Stimulated activated CD4-positive, alpha-beta T cell treated with anti-CD3 and anti-CD28 coated beads, Interleukin-12 subunit alpha, Interleukin-12 subunit beta, amount 100 ng/mL, for 4 hours (primary cell): ENCODE measurements around the gene PSMC3.
A peak's percentile ranks its signal among the peaks of the same experiment; 100 is the strongest.

Source experiments
- DNase-seq: peaks from one replicate; pipeline ENCODE4 v3.0.0-alpha.2; 2020

The PSMC3 gene

DNA sequence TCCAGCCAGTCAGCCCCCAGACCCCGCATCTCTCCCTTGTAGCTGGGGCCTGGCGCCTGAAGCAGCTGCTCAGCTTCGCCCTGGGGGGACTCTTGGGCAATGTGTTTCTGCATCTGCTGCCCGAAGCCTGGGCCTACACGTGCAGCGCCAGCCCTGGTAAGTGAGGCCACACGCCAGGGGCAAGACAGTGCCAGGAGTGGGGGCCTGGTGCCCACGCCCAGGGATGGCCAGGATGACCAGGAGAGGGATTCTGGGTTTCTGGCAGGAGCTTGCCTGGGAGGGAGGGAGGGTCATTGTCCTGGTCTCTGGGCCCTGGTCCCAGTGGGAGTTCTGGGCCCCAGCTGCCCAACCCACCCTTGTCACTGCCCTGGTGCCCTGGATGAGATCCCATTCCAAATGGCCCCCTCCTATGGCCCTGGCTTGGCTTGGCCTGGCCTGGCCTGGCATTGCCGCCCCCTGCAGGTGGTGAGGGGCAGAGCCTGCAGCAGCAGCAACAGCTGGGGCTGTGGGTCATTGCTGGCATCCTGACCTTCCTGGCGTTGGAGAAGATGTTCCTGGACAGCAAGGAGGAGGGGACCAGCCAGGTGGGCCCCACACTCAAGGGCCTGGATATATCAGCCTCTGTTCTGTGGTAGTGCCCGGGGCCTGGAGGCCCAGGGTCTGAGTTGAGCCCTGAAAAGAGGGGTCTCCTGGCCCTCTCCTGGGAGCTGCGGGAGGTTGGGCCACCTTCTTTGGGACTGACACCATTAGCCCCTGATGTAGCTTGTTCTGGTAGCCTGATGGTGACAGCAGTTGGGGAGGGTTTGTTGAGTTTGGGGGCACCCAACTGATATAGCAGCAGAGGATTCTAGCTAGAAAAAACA, 14.1 kb downstream of the PSMC3 start:
- peak; percentile 61 for DNase-seq

DNA sequence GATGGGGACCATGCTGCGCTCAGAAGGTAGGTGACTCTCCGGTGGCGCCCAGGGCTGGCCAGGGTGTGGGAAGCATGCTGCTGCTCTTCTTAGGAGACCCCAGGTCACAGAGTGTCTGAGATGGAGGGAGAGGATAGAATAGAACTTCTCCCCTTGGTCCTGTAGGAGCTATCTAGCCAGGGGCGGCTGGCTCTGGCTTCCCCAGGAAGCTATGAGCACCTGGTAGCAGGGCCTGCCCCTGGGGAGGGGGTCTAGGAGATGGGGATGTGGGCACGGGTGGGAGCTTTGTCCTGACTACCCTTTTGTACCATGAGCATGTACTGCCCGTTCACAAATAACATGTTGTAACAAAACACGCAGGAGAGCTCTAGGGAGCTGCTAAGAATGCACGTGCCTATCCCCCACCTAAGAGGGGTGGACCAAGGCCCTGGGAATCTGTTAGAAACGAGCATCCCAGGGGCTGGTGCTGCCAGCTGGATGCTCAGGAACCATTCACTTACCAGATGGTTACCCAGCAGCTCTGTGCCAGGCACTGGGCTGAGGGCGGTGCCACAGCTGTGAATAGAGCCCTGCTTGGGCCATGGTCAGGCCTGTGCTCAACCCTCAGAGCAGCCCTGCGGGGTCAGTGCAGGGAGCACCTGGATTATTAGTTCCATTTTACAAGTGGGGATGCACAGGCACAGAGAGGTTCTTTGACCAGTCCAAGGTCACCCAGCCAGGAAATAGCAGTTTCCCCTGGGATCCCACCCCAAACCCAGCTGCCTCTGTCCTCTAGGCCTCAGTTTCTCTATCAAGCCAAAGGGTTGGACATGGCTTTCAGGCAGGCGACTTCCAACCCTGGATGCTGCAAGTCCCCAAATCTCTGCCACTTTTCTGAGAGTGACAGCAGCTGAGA, 15.6 kb downstream of the PSMC3 start:
- no peak for DNase-seq

DNA sequence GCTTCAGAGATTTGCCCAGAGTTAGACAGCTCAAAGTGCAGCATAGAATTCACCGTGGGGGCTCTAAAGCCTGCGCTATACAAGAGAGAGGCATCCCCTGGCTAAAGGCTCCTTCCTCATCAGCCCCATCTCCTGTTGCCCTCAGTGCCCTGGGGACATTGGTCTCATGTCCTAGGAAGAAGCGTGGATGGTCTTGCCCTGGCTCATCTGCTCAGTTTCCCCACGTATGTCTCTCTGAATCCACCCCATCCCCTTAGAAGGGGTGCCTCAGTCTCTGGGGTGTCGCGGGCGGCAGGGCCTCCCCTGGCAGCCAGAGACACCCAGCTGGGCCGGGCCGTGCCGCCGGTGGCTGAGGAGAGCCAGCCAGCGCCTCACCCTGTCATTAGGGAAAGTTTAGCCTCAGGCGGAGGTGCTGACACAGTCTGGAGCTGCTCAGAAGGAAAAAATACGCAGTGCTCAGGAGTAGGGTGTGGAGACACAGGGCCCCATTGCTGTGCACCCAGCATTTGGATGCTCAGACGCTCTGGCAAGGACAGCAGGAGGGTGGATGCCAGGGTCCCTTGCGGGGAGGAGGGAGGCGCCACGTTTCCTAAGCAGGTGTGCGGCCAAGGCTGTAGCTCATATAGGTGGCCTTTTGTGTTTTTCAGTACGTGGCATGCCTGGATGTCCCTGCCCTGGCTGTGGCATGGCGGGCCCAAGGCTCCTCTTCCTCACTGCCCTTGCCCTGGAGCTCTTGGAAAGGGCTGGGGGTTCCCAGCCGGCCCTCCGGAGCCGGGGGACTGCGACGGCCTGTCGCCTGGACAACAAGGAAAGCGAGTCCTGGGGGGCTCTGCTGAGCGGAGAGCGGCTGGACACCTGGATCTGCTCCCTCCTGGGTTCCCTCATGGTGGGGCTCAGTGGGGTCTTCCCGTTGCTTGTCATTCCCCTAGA, 16.5 kb downstream of the PSMC3 start:
- DNase-seq = no peak

DNA sequence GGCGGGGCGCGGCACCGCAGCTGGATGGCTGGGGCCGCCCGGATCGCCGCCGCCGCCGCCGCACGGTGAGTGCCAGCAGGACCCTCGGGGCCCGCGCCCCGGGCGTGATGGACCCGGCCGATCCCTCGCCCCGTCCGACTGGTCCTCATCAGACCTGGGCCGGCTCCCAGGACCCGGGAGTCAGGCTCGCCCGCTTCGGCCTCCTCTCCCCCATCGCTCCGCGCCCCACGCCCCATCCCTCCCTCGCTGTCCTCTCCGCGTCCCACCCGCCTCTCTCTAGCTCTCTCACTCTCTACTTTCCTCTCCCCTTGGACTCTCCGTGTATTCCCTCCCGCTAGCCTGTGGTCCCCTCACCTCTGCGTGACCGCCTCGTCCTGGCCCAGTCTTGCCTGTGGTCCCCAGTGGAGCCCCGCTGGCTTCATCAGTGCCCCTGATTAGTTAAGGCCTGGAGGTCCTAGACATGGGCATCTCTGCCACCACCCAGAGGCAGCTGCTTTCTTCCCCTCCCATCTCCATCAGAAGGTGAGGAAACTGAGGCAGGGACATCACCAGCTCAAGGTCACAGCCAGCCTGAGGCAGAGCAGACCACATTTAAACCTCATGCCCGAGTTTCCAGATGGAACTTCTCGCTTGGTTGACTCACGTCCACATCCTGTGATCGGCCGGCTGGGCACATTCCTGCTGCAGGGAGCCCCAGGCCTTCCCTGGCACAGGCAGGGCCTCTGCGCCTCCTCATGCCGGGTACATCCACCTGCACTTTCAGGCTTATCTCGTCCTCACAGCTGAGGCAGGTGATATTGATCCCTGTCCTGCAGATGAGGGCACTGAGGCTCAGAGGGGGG, 17.4 kb downstream of the PSMC3 start:
- no peak for DNase-seq

DNA sequence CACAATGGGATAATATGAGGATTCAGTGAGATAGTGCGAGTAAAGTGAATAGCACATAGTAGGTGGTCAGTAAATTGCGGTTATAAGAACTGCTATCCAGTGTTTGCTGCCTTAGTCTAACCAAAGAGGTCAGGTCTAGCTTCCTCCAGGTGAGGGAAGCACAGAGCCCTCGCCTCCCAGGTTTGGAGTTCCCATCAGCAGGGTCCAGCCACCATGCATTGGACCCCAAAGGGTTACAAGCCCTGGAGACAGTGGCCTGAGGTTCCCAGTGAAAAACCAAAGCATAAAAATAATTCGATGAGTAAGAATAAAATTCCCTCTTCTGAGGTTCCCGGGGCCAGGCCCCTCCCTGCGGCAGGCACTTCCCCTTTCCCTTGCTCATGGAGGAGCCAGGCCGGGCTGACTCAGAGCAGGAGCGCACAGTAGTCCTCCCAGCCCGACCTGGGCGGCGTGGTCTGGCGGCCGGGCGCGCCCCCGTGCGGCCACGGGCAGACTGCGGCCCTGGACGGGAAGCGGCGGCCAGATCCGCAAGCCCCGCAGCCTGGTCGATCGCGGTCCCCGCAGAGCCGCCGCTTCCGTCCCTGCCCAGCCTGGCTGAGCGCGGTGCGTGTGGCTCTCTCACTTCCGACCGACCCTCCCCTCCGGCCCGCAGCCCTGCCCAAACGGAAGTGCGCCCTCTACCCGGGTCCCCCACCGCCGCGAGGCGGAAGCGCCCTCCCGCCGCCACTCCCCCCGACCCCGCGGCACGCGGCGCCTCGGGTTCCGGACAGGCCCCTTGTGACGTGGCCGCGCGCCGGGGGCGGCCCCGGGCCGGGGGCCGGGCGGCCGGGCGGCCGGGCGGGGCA, 18.3 kb downstream of the PSMC3 start, which contains the start of gene SLC39A13:
Gene SLC39A13 (plus strand): TSS at position 845 of the 845 bp plus-strand sequence. CDS start 1,505 bp downstream, outside the sequence.
- peak; percentile 90 for DNase-seq

DNA sequence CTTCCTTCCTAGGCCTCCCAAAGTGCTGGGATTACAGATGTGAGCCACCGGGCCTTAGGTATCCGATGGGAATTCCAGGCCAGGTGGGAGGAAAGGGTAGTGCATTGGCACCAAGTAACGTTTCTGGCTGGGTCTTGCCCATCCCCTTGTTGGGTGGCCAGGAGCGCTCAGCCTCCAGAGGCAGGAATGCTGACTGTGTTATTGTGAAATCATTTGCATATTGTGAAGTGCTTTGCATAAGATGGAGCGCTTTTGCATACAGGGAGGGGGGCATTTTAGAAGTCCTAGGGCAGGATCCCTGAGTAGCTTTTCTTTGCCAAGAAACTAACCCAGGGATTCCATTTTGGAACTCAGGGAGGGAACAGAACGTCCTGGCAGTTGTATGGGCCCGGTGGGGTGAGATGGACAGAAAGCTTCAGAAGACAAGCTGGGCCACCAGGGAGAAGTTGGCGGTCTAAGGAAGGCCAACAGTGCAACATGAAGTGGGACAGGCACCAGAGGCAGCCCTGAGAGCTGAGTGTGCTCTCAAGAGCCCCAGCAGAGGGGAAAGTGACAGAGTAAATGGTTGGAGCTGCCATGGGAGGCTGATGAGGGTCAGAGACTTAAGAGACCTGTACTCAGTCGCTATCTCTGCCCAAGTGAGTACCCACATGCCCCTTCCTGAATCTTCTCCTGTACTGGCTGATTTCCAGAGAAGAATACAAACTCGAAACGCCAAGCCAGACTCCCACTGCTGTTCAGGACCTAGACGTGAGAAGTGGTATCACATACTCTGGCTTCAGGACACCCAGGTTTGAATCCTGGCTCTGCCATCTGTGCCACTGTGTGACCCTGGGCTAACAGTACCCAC, 19.1 kb downstream of the PSMC3 start:
- no peak for DNase-seq

DNA sequence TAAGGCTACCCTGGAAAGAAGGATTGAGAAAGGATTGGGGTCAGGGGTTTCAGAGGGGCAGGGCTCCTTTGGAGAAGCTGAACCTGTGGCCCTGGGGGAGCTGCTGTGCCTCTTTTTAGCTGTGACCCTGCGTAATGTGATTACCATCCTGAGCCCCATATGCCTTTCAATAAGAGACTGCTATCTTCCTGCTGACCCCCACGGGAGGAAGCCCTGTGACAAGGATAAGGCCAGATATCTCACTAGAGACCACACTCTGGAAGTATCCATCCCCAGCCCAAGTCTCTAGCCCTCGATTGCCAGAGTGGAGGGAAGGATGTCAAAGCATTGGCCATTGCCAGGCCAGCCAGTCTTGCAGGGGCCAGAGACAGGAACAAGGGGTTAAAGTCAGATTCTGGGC, 22.7 kb downstream of the PSMC3 start:
- DNase-seq = no peak

DNA sequence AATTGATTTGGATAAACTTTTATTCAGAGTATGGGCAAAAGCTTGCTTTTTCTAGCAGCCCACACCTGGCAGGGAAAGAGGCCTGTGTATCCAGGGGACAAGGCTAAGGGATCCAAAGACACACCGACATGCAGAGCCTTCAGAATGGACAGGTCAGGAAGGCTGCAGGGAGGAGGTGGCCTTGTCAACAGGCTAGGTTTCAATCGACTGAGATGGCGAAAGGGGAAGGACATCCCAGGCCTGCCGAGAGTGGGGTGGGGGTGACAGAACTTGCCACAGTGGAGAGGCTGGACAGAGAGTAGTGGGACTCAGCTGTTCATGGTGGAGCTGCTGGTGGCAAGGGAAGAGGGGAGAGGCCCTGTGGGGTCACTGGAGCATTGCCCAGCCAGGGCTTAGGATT, 23.1 kb downstream of the PSMC3 start:
- no peak for DNase-seq

DNA sequence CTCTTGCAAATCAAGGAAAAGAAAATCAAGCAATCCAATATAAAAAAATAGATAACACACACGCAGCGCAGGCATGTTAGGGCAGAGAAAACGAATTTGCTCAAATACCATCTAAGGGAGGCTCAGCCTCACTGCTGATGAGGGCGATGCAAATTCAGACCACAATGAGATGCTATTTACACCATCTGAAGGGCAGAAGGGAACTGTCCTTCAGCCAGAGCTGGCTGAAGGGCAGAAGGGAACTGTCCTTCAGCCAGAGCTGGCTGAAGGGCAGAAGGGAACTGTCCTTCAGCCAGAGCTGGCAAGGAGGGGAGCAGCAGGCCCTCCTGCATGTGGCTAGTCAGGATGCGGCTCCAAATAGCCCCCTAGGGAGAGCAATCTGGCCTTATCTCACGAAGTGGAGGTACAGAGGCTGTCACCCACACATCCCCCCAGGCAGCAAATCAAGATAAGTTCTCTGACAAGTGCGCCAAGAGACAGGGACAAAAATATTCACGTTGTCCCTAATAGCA, 25.4 kb downstream of the PSMC3 start:
- DNase-seq = no peak

DNA sequence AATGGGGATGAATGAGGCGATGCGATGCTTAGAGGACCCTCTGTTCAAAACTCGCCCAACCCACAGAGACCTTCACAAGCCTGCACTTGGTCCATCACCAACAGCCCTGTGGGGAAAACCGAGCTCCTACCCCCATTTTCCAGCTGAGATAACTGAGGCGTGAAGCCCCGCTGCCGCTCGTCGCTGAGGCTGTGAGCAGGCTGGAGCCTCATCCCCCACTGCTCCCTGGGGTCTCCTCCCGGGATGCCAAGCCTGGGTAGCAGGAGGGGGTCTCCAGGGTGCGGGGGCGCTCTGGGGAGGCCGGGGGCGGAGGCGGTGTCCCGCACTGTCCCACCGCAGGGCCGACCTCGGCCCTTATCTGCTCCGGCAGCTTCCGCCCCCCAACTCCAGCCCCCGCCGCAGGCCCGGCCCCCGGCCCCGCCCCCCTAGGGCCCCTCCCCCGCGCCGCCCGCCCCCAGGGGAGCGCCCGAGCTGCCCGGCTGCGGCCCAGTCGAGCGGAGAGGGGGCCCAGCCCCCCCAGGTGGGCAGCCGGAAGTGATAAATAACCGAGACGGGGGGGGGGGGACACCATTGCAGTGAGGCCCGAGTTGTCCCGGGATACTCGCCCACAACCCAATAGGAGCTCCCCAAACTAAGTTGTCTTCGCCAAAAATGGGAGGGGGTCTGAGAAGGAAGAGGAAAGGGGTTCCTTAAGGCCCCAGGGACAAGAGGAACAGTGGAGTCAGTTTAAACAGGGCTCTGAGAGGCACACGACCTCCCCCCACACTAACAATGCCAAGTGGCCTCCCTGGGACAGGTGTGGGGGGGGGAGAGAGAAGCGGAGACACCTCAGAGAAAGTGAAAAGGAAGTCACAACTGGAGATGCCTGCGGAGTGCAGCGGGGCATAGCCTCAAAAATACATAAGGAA, 26.1 kb downstream of the PSMC3 start:
- DNase-seq = peak; percentile 40

DNA sequence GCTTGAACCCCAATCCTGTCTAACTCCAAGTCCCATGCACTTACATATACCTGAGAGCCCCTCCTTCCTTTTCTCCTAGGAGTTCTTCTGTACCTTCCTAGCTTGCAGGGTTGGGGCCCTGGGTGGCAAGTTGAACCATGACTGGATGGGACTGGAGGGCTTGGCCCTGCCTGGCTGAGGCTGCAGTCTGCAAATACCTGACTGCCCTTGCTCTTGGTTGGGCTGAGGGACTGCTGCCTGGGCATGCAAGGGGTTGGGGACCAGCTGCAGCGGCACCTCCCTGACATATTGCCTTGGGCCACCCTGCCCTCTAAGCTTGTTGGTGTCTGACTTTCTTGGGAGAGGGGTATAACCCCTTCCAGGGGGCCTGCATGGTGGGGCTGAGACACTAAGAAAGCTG, 27.7 kb downstream of the PSMC3 start:
- no peak for DNase-seq

DNA sequence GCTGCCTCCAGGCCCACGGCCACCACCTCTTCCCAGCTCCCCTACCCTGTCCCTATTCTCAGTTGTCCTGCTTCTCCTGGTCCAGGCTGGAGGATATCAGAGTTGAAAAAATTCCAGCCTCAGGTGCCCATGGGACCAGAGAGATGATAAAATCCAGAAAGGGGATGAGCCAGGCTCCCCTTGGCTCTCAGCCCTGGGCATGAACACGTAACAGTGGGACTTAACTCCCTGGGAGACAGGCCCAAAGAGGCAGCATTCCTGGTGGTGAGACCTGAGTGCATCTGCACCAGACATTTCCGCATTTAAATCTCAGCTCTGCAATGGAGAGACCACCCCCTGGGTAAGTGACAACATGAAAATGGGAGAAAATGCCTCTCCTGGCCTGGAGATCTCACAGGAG, 28.2 kb downstream of the PSMC3 start:
- DNase-seq = no peak

DNA sequence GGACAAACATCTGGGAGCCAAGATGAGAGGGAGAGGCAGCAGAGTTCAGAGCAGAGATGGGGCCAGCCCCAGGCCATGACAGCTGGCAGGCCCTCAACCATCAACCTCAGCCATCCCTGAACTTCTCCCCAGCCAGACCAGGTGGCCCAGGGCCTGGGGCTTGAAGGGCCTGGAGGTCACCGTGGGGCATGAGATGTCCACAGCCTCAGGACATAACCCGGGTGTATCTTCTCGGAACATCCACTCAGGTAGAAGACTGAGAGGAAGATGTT, 30.3 kb downstream of the PSMC3 start:
- DNase-seq = no peak

DNA sequence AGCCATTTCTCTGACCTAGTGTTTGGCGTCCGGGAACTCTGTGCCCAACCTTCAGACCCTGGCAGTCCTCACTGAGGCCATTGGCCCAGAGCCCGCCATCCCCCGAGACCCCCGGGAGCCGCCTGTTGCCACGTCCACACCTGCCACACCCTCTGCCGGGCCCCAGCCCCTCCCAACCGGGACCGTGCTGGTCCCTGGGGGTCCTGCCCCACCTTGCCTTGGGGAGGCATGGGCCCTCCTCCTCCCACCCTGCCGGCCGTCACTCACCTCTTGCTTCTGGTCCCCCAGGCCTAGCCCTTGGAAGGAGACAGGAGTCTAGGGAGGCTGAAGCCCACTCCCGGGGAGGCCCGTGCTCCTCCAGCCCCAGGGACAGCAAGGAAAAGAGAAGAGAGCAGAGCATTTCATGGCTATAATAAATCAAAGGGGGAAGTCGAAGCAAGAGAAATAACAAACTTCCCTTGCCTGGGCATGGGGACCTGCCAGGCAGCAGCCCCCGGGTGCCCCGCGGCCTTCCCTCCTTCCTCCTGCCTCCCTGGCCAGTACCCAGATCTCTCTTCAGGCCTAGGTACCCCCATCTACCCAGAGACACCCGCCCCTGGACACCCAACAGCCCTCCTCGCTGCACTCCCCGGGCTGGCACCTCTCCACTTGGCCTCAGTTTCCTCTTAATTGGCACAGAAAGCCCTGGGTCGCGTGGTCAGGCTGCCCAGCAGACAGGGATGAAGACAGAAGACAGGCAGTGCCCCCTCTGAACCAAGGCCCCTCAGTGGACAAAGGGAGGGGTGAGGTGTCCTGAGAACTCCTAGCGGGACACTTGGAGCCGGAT, 30.8 kb downstream of the PSMC3 start:
- DNase-seq = no peak

DNA sequence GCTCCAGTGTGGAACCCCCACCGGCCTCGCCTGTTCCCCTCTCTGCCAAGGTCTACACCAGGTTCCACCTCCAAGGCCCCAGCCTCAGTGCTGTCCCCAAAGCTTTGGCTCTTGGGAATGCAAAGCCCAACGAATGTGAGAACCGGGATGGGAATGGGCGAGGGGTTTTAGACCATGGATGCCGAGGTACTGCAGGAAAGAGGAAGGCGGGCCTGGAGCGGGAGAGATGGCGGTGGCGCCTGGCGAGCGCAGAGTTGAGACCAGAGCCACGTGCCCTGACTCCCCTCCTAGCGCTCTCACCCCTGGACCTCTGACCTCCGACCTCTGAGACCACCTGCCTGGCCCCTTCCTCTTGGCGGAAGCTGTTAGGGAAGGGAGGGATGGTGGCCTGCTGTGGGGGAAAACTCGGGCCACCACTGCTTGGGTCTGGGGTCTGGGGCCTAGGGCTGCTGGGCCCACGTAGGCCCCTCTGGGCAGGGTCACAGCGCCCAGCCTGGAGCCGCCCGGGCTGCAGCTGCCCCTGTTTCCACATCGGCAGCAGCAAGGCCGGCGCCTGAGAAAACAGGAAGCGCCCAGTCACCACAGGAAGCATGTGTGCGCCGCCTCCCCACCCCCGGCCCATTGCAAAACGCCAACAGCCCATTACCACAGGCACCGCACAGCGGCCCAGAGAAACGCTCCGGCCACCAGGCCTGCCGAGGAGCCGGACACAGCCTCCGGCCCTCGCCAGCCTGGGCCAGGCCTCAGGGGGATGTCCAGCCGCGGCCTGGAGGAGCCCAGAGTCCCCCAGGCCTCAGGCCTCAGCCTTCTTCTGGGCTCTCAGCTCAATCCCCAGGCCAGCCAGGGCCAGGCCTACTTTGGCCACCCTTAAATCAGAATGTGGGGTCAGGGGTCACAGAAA, 31.7 kb downstream of the PSMC3 start:
- peak; percentile 57 for DNase-seq

DNA sequence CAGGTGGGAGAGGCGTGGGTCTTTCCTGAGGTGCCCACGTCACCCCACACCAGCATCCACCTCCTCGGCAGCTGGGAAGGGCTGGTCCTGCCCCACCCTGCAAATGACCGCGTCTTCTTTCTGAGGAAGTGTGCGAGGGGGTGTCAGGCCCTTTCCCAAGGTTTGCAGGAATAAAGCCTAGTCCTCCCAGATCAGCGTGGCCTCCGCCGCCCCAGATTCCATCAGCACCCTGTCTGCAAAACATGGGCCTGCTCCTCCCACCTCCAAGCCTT, 32.3 kb downstream of the PSMC3 start:
- DNase-seq = no peak
